ENCODE results near the gene TAF1A. TPM values are rescaled to one million over a fixed set of nuclear protein-coding genes. Genes with fewer than 3 reads are reported as not detected.

The TAF1A gene
- total RNA-seq, 6 experiments from 2014 or later: 5.3 to 7.1 (median 5.9) TPM

DNA sequence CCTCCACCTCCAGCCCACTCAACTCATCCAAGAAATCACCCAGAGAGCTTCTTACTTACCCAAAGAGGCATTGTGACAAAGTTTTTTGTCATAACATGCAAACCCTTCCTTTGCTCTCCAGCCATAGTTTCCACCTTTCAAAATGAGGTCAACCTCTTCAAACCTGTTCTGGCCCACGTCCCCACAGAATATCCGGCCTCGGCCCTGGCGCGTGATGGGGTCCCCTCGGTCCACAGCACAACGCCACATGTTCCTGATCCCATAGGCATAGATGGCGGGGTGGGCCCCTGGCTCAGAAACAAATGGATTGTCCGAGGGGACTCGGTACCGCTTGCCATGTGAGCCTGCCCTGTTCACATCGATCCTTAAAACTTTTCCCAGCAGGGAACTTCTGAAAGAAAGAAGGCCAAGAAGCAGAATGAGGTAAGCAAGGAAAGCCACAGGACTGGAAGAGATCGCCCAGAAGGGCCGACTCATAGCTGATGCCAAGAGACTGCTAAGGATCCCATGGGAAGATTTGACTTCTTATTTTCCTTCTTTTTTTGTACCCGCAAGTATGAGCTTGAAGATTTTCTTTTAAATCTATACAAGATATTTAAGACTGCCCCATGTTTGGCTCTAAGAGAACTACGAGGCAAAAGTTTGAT is 49.7 kb downstream of the TAF1A start:
- no peaks in the 10 kb centered on the region; the same call in 1 of the 2 replicates for H3K27me3 Mint-ChIP-seq (ENCODE audit: insufficient read depth)
- H3K36me3 Mint-ChIP-seq (ENCODE audit: low read depth): no peaks in the 10 kb centered on the region
- TF ChIP-seq, protein P1, sequence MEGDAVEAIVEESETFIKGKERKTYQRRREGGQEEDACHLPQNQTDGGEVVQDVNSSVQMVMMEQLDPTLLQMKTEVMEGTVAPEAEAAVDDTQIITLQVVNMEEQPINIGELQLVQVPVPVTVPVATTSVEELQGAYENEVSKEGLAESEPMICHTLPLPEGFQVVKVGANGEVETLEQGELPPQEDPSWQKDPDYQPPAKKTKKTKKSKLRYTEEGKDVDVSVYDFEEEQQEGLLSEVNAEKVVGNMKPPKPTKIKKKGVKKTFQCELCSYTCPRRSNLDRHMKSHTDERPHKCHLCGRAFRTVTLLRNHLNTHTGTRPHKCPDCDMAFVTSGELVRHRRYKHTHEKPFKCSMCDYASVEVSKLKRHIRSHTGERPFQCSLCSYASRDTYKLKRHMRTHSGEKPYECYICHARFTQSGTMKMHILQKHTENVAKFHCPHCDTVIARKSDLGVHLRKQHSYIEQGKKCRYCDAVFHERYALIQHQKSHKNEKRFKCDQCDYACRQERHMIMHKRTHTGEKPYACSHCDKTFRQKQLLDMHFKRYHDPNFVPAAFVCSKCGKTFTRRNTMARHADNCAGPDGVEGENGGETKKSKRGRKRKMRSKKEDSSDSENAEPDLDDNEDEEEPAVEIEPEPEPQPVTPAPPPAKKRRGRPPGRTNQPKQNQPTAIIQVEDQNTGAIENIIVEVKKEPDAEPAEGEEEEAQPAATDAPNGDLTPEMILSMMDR (IDR thresholded peaks at IDR 0.05): no peak
- no peaks in the 10 kb centered on the region for H3K9me3 Mint-ChIP-seq
- no peak overlapping the region for H3K4me3 Mint-ChIP-seq
- DNase-seq: no peak
- H3K4me1 Mint-ChIP-seq (ENCODE audit: low read depth): 0 out of 2 replicates have a peak, but pooled peaks cover 1% of the 10 kb centered on the region
- no peak overlapping the region for H3K27ac Mint-ChIP-seq

DNA sequence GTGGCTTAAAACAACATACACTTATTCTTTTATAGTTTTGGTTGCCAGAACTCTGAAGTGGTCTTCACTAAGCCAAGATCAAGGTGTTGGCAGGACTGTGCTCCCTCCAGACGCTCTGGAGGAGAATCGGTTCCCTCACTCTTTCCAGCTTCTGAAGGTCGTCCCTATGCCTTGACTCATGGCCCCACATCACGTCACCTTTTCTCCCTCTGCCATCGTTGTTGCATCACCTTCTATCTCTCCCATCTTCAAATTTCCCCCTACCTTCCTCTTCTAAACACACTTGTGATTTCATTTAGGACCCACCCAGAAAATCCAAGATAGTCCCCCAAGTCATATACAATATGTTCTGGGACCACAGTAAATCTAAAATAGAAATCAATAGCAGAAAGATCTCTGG is 54.3 kb downstream of the TAF1A start:
- no peak for DNase-seq
- Mint-ChIP-seq H3K27ac (no peak overlapping the region), H3K4me1 (ENCODE audit: low read depth) (no peaks in the 10 kb centered on the region), H3K36me3 (ENCODE audit: low read depth) (no peaks in the 10 kb centered on the region), H3K4me3 (no peak overlapping the region), H3K27me3 (ENCODE audit: insufficient read depth) (peaks cover 18% of the 10 kb centered on the region), H3K9me3 (no peaks in the 10 kb centered on the region)
- TF ChIP-seq, protein P1 (IDR thresholded peaks at IDR 0.05): no peak

DNA sequence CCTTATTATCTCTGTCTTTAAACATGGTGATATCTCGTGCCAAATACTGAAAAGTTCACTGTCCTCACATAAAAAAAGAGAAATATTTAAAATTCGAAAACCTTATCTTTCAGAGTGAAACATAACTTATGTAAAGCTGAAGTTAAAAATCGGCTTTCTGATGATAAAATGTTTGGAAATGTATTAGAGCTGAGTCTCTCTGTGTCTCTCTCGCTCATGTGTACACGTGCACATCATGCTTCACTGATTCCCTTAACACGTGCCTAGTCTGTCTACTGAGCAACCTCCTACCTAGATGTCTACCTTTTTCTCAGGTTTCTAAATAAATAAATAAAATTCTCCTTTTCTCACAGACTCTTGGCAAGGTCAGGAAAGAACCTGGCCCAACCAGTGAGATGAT is 58.9 kb downstream of the TAF1A start:
- TF ChIP-seq, protein P1 (IDR thresholded peaks at IDR 0.05): no peak
- no peak overlapping the region for H3K4me3 Mint-ChIP-seq
- H3K27me3 Mint-ChIP-seq (ENCODE audit: insufficient read depth): peaks cover 43% of the 10 kb centered on the region
- DNase-seq: no peak
- no peak overlapping the region for H3K27ac Mint-ChIP-seq
- H3K36me3 Mint-ChIP-seq (ENCODE audit: low read depth): no peaks in the 10 kb centered on the region
- H3K4me1 Mint-ChIP-seq (ENCODE audit: low read depth): no peaks in the 10 kb centered on the region
- no peaks in the 10 kb centered on the region for H3K9me3 Mint-ChIP-seq

DNA sequence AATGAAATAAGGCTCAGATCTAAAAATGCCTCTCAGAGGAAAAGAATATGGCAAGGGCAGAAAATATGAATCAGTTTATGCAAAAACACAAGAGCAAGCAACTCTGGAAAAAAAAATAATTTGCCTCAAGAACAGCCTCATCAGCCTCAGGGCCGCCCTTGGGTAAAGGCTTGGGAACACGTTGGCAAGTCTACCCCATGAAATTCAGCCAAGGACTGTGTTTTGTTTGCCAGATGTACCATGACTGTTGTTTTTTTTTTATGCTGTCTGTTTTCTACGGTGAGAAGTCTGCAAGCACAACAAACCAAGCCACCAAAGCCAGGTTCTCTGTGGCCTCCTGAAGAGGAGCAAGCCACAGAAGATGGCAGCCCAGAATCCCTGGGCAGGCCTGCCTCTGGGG is 59.8 kb downstream of the TAF1A start:
- Mint-ChIP-seq H3K9me3 (no peaks in the 10 kb centered on the region), H3K4me3 (no peak overlapping the region), H3K4me1 (ENCODE audit: low read depth) (no peaks in the 10 kb centered on the region), H3K36me3 (ENCODE audit: low read depth) (no peaks in the 10 kb centered on the region), H3K27ac (no peak overlapping the region), H3K27me3 (ENCODE audit: insufficient read depth) (peaks cover 52% of the 10 kb centered on the region)
- no peak for DNase-seq
- TF ChIP-seq, protein P1 (IDR thresholded peaks at IDR 0.05): no peak

DNA sequence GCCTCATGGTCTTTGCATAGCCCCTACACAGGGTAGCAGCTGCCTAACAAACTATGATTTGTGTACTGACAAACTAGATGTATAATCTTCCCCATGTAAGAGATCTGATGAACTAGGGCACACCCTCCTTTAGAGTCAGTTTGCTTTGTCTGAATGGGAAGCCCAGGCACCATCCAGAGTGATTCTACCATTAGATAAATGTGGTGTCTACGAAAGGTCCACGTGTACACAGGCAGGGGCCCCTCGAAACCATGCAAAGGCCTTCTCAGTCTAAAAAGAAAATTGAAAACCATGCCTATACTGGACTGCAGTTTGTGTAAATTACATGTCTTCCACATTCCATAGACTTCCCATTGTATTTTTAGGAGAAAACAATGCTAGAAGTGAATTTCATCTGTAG is 60.6 kb downstream of the TAF1A start:
- H3K36me3 Mint-ChIP-seq (ENCODE audit: low read depth): no peaks in the 10 kb centered on the region
- DNase-seq: no peak
- H3K4me3 Mint-ChIP-seq: no peak overlapping the region
- no peak overlapping the region for H3K27ac Mint-ChIP-seq
- H3K9me3 Mint-ChIP-seq: no peaks in the 10 kb centered on the region
- H3K4me1 Mint-ChIP-seq (ENCODE audit: low read depth): no peaks in the 10 kb centered on the region; the same call in 1 of the 2 replicates
- TF ChIP-seq, protein P1 (IDR thresholded peaks at IDR 0.05): no peak
- peaks cover 53% of the 10 kb centered on the region for H3K27me3 Mint-ChIP-seq (ENCODE audit: insufficient read depth)

Measured in HFFc6 (cell line).